Neural progenitor cell (in vitro differentiated cells): ENCODE data around the gene ADORA1. TPM values are rescaled to one million over a fixed set of nuclear protein-coding genes. Genes with fewer than 3 reads are reported as not detected.

Source experiments
- DNase-seq: peaks from one replicate; pipeline ENCODE4 v3.0.0-alpha.2; 2016; ENCODE audit warnings: low spot score
- H2AFZ ChIP-seq: fragments of 200-600 bp; sonication (generic); replicated peaks from 2 replicates; pipeline ENCODE4 v1.6.1; 2016; ENCODE audit warnings: antibody characterized with exemption
- H3F3A ChIP-seq: fragments of 200-600 bp; sonication (generic); 2 replicates; pipeline ENCODE4 v1.6.1; 2016; ENCODE audit warnings: antibody characterized with exemption, low read depth
- H3K27ac ChIP-seq: fragments of 200-600 bp; sonication (generic); 2 replicates; pipeline ENCODE4 v1.5.1; 2016; ENCODE audit warnings: mild to moderate bottlenecking
- H3K27me3 ChIP-seq: fragments of 200-600 bp; sonication (generic); 2 replicates; pipeline ENCODE4 v1.6.1; 2016; ENCODE audit warnings: mild to moderate bottlenecking, moderate library complexity
- H3K36me3 ChIP-seq: fragments of 200-600 bp; sonication (generic); 2 replicates; pipeline ENCODE4 v1.5.1; 2016
- H3K4me1 ChIP-seq: fragments of 200-600 bp; sonication (generic); 2 replicates; pipeline ENCODE4 v1.6.1; 2016; ENCODE audit warnings: mixed run types
- H3K4me2 ChIP-seq: fragments of 200-600 bp; sonication (generic); 2 replicates; pipeline ENCODE4 v1.6.1; 2016
- H3K4me3 ChIP-seq: fragments of 200-600 bp; sonication (generic); 2 replicates; pipeline ENCODE4 v1.5.1; 2016
- H3K79me2 ChIP-seq: fragments of 200-600 bp; sonication (generic); 2 replicates; pipeline ENCODE4 v1.6.1; 2016; ENCODE audit warnings: low read depth
- H3K9ac ChIP-seq: fragments of 200-600 bp; sonication (generic); 2 replicates; pipeline ENCODE4 v1.6.1; 2016
- H3K9me3 ChIP-seq: fragments of 200-600 bp; sonication (generic); 2 replicates; pipeline ENCODE4 v1.5.1; 2016; ENCODE audit warnings: low read depth
- H4K20me1 ChIP-seq: fragments of 200-600 bp; sonication (generic); 2 replicates; pipeline ENCODE4 v1.6.1; 2016; ENCODE audit warnings: low read depth
- H3K27ac Mint-ChIP-seq: 3 replicates; pipeline ENCODE4 v1.8.0; 2021; ENCODE audit warnings: mixed read lengths
- H3K27me3 Mint-ChIP-seq: 2 replicates; pipeline ENCODE4 v1.8.0; 2022; ENCODE audit warnings: low read depth, mild to moderate bottlenecking, inconsistent platforms, moderate library complexity, mixed read lengths; ENCODE audit not compliant: insufficient read depth
- H3K36me3 Mint-ChIP-seq: 3 replicates; pipeline ENCODE4 v1.8.0; 2021; ENCODE audit warnings: mixed read lengths
- H3K4me1 Mint-ChIP-seq: 3 replicates; pipeline ENCODE4 v1.8.0; 2021; ENCODE audit warnings: mixed read lengths
- H3K4me3 Mint-ChIP-seq: 3 replicates; pipeline ENCODE4 v1.8.0; 2021; ENCODE audit warnings: mild to moderate bottlenecking, moderate library complexity, mixed read lengths
- H3K9me3 Mint-ChIP-seq: 3 replicates; pipeline ENCODE4 v1.8.0; 2020; ENCODE audit warnings: mixed read lengths
- EZH2 ChIP-seq: fragments of 200-600 bp; sonication (generic); IDR thresholded peaks from 2 replicates; pipeline ENCODE4 v1.6.1; 2017; ENCODE audit warnings: antibody characterized with exemption, mild to moderate bottlenecking, moderate library complexity
- EZH2phosphoT487 ChIP-seq: fragments of 200-600 bp; sonication (generic); IDR thresholded peaks from 2 replicates; pipeline ENCODE4 v1.6.1; 2017; ENCODE audit warnings: antibody characterized with exemption
- total RNA-seq: library from RNA; depleted of rRNA; stranded (reverse); fragments of >200 nt; gene quantifications from 2 replicates; pipeline ENCODE4 v1.2.3, GENCODE V29; 2015; ENCODE audit warnings: low replicate concordance
- TF ChIP-seq, protein P1 (sequence below): fragments of 200-600 bp; sonication (generic); IDR thresholded peaks from 2 replicates; pipeline ENCODE4 v1.5.1; 2017; ENCODE audit warnings: antibody characterized with exemption, mild to moderate bottlenecking

ADORA1 gene
- total RNA-seq, 1 donor from 2014 or later = 1.1 TPM

DNA sequence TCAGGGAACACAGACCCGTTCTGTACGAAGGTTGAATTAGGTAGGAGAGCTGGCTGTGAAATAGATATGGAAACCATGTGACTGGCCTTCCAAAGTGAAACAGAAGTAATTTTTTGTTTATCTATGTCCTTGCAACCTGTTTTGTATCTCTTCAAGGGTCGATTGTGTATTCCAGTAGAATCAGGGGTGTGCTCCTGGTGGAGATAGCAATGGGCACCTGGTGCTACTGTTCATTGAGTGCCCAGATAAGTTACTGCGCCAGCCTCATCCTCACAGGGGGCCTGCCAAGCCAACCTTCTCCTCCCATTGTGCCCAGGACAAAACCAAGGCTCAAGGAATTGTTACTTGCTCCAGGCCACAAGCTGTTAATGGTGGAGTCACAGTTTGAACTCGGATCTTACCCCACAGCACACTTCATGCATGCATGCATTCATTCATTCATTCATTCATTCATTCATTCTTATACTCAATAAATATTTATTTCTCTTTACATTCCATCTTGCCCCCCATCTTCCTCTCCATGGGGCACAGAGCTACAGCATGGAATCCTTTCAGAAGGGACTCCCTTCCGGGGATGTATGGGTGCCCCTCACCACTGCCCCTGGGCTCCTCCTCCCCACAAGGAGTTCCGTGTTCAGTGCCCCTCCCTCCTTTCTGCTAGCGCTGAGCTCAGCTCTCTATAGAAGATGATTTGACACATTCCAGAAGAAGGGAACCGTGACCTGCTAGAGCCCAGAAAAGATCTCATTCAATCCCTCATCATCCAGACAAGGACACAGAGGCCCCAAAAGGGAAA lies 24.0 kb downstream of the ADORA1 start:
- Histone ChIP-seq H3K9ac (no peak overlapping the region), H3K36me3 (no peaks in the 10 kb centered on the region), H3K9me3 (no peaks in the 10 kb centered on the region), H3K4me2 (peak overlapping the region; percentile 66), H3K4me3 (no peak overlapping the region), H3F3A (peaks cover 29% of the 10 kb centered on the region), H3K79me2 (no peaks in the 10 kb centered on the region), H3K27ac (no peak overlapping the region), H3K4me1 (peaks cover 66% of the 10 kb centered on the region), H3K27me3 (no peaks in the 10 kb centered on the region), H4K20me1 (no peaks in the 10 kb centered on the region), H2AFZ (no peak overlapping the region)
- H3K9me3 Mint-ChIP-seq = no peaks in the 10 kb centered on the region
- H3K36me3 Mint-ChIP-seq = peaks cover 4% of the 10 kb centered on the region
- peaks cover 67% of the 10 kb centered on the region for H3K4me1 Mint-ChIP-seq
- no peak for DNase-seq
- peaks cover 6% of the 10 kb centered on the region for H3K27me3 Mint-ChIP-seq
- peak overlapping the region; percentile 55 for H3K4me3 Mint-ChIP-seq
- peak overlapping the region; percentile 88 for H3K27ac Mint-ChIP-seq
- TF ChIP-seq EZH2phosphoT487 (no peak), EZH2 (no peak)
- TF ChIP-seq, protein P1, sequence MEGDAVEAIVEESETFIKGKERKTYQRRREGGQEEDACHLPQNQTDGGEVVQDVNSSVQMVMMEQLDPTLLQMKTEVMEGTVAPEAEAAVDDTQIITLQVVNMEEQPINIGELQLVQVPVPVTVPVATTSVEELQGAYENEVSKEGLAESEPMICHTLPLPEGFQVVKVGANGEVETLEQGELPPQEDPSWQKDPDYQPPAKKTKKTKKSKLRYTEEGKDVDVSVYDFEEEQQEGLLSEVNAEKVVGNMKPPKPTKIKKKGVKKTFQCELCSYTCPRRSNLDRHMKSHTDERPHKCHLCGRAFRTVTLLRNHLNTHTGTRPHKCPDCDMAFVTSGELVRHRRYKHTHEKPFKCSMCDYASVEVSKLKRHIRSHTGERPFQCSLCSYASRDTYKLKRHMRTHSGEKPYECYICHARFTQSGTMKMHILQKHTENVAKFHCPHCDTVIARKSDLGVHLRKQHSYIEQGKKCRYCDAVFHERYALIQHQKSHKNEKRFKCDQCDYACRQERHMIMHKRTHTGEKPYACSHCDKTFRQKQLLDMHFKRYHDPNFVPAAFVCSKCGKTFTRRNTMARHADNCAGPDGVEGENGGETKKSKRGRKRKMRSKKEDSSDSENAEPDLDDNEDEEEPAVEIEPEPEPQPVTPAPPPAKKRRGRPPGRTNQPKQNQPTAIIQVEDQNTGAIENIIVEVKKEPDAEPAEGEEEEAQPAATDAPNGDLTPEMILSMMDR = no peak

DNA sequence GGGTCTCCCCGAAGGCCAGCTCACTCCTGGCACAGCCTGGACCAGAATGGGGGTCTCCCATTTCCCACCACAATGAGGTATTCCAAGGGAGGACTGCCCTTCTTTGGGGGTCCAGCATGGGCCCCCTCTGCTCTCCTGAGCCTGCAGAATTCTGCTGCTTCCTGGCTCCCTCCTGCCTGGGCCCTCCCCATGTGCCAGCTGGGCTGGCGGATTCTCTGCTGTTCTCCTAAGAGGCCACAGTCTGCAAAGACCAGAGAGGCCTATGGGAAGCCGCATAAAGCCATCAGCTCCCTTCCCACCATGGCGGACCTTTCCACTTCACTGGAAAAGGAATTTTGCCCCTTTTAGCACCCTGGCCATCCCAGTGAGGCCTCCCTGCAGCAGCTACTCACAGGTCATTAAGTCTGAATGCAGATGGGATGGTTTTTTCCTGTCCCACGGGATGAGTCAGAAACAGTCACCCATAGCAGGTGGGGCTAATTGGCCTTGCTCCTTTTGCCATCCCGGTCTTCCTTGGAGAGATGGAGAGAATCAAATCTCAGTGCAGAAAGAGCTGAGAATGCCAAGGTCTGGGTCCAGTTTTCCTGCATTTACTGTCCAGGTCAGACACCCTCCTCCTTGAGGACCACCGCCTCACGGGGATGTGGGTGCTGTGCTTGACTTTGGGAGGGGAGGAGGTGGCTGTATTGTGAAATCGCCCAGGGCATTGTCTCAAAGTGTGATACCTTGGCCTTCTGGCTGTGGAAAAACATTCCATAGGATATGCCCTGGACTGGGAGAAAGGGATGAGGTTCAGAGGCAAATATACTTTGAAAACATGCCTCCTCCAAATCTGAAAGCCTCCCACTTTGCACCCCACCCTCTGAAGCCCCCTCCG lies 24.9 kb downstream of the ADORA1 start:
- H3K79me2 ChIP-seq = no peaks in the 10 kb centered on the region
- no peaks in the 10 kb centered on the region for H3K36me3 ChIP-seq
- peaks cover 6% of the 10 kb centered on the region for H3K27me3 Mint-ChIP-seq
- H3K36me3 Mint-ChIP-seq = peaks cover 5% of the 10 kb centered on the region
- H3K4me2 ChIP-seq = peak overlapping the region; percentile 66
- TF ChIP-seq EZH2 (no peak), EZH2phosphoT487 (no peak)
- TF ChIP-seq, protein P1 = no peak
- H3K4me1 ChIP-seq = peaks cover 63% of the 10 kb centered on the region
- no peak overlapping the region for H2AFZ ChIP-seq
- H3K4me3 ChIP-seq = no peak overlapping the region
- H3K27me3 ChIP-seq = no peaks in the 10 kb centered on the region
- no peak overlapping the region for H3K9ac ChIP-seq
- peak overlapping the region; percentile 55 for H3K4me3 Mint-ChIP-seq
- H3F3A ChIP-seq = peaks cover 29% of the 10 kb centered on the region
- DNase-seq = peak; percentile 60
- no peaks in the 10 kb centered on the region for H3K9me3 ChIP-seq
- H3K4me1 Mint-ChIP-seq = peaks cover 61% of the 10 kb centered on the region
- H4K20me1 ChIP-seq = no peaks in the 10 kb centered on the region
- peak overlapping the region; percentile 88 for H3K27ac Mint-ChIP-seq
- no peak overlapping the region for H3K27ac ChIP-seq
- no peaks in the 10 kb centered on the region for H3K9me3 Mint-ChIP-seq

DNA sequence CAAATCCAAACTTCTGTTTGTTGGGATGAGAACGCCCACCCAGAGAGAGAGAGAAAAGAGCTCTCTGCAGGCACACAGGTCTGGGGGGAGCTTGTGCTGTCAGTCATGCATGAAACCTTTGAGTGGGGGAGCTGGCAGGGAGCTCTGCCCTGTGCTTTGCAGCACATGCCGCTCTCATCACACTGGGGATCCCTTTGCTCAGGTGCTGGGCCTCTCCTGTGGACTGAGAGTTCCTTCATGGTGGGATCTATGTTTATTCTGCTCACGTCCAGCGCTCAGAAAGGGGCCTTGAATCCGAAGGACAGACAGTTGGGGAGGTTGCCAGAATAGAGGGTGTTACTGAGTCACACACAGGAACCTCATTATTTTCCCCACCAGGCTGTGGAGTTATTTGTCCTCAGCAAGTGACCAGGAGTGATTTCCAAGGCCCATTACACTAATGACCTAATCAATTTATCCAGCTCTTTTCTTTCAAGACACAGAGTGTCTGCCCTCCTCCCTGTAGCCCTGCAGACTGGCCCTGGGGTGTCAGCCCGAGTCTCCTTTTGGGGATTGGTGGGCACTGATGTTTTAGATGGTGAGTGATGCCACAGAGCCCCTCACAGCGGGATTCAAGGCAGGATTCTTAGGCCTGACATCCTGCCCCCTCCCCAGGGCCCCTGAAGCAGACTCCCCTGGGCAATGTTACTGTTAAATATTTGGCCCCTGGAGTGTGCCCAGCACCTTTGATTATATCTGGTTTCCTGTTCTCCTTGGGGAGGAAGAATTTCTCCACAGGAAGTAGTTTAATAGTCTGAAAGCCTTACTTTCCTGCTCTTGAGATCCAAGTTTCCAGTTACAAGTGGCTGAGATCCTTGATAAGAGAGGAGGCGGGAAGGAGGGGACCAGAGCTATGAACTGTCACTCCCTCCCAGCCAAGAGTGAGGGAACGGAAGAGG lies 25.8 kb downstream of the ADORA1 start:
- H3K4me3 Mint-ChIP-seq = peak overlapping the region; percentile 55
- no peak overlapping the region for H3K4me3 ChIP-seq
- peak overlapping the region; percentile 66 for H3K4me2 ChIP-seq
- H3K27me3 ChIP-seq = no peaks in the 10 kb centered on the region
- H3K9me3 Mint-ChIP-seq = peaks cover 7% of the 10 kb centered on the region
- no peaks in the 10 kb centered on the region for H3K79me2 ChIP-seq
- peaks cover 54% of the 10 kb centered on the region for H3K4me1 Mint-ChIP-seq
- H3K27ac Mint-ChIP-seq = peak overlapping the region; percentile 80
- no peaks in the 10 kb centered on the region for H3K36me3 ChIP-seq
- H2AFZ ChIP-seq = no peak overlapping the region
- H3K9me3 ChIP-seq = no peaks in the 10 kb centered on the region
- H3K27ac ChIP-seq = no peak overlapping the region
- H3K27me3 Mint-ChIP-seq = peaks cover 6% of the 10 kb centered on the region
- H3K9ac ChIP-seq = no peak overlapping the region
- peaks cover 29% of the 10 kb centered on the region for H3F3A ChIP-seq
- peaks cover 12% of the 10 kb centered on the region for H3K36me3 Mint-ChIP-seq
- TF ChIP-seq EZH2 (no peak), EZH2phosphoT487 (no peak)
- TF ChIP-seq, protein P1 = no peak
- peaks cover 60% of the 10 kb centered on the region for H3K4me1 ChIP-seq
- H4K20me1 ChIP-seq = no peaks in the 10 kb centered on the region
- DNase-seq = peak; percentile 47
